ENCODE measurements around the gene MMP8. TPM values are rescaled to one million over a fixed set of nuclear protein-coding genes. Genes with fewer than 3 reads are reported as not detected.

Gene MMP8
- total and polyA plus RNA-seq, 9 of the 15 experiments (the other 6 are each of a cell fraction or from before 2014, with no cell fraction given), result not detected

DNA sequence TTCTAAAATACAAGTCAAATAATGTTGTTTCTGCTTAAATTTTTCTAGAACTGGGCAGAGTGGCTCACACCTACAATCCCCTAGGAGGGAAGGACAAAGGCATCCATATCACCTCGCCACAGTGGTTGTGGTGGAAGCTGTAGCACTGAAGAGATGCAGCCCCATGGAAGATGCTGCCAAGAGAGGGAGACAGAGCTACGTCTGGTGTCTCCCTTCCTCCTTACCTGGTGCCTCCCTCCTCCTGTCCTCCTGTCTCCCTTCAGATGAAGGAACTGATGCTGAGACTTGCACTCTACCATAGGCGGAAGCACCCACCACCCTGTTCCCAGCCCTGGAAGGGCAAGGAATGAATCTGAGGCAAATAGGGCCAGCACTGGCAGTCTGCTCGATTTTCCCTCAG is 41.5 kb downstream of the MMP8 start:
- H2AFZ ChIP-seq (ENCODE audit: low read depth, low read length), result no peak overlapping the region
- H4K20me1 ChIP-seq (replicated peaks; ENCODE audit: control insufficient read depth, insufficient read depth, low read length), result no peaks in the 10 kb centered on the region
- no peak overlapping the region for H3K4me2 ChIP-seq (ENCODE audit: insufficient read depth, low read length)
- no peaks in the 10 kb centered on the region for H3K4me1 ChIP-seq (replicated peaks in 1 of 2; ENCODE audit: control insufficient read depth in 2 of 2, insufficient read depth in 2 of 2, low read length in 2 of 2)
- no peak for TF ChIP-seq THRAP3 (IDR thresholded peaks at IDR 0.05; ENCODE audit: borderline replicate concordance)
- no peak for TF ChIP-seq CBX5 (IDR thresholded peaks at IDR 0.05; ENCODE audit: borderline replicate concordance, low read depth)
- no peak for TF ChIP-seq MCM2 (IDR thresholded peaks at IDR 0.05; ENCODE audit: low read depth)
- TF ChIP-seq SIN3B (IDR thresholded peaks at IDR 0.05; ENCODE audit: low read depth), result no peak
- no peak for TF ChIP-seq PCBP2 (IDR thresholded peaks at IDR 0.05; ENCODE audit: low read depth, low read length, poor library complexity, severe bottlenecking)
- no peak for TF ChIP-seq TGIF2 (CRISPR knock-in tag; IDR thresholded peaks at IDR 0.05)
- TF ChIP-seq, protein P1, sequence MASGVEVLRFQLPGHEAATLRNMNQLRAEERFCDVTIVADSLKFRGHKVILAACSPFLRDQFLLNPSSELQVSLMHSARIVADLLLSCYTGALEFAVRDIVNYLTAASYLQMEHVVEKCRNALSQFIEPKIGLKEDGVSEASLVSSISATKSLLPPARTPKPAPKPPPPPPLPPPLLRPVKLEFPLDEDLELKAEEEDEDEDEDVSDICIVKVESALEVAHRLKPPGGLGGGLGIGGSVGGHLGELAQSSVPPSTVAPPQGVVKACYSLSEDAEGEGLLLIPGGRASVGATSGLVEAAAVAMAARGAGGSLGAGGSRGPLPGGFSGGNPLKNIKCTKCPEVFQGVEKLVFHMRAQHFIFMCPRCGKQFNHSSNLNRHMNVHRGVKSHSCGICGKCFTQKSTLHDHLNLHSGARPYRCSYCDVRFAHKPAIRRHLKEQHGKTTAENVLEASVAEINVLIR (CRISPR knock-in tag; IDR thresholded peaks at IDR 0.05), result no peak
- no peaks in the 10 kb centered on the region for H3K27me3 ChIP-seq (ENCODE audit: control insufficient read depth in 2 of 2, insufficient read depth in 2 of 2, low read length in 2 of 2)
- H3K79me2 ChIP-seq (ENCODE audit: control insufficient read depth, insufficient read depth, low read length), result no peaks in the 10 kb centered on the region
- H3K9me1 ChIP-seq (ENCODE audit: control insufficient read depth, insufficient read depth, low read length), result no peaks in the 10 kb centered on the region
- in situ Hi-C loops (cut with MboI) (no loop called here), intact Hi-C loops (cut with micrococcal nuclease) (no loop called here)
- ChIA-PET CTCF (ENCODE audit: low intra/inter-chr PET ratio) (no interaction called here), POLR2A (interaction anchor here (1.2 kb wide), 1 partner anchor 70 kb away, joined by 5 read pairs; no protein-coding TSS in a partner anchor)
- FAIRE-seq, result no peak
- no peak overlapping the region for H3K9ac ChIP-seq (ENCODE audit: insufficient read depth in 1 of 2, low read depth in 2 of 2, low read length in 2 of 2)
- H3K27ac ChIP-seq (ENCODE audit: extremely low read depth, low read depth, low read length), result no peak overlapping the region
- no peak; the same call in 2 of the 3 replicates for ATAC-seq
- BruUV-seq (replicated peaks), result no TSS peak
- no peak for DNase-seq (ENCODE audit: extremely low read depth in 1 of 4, low spot score in 3 of 4)
- no peaks in the 10 kb centered on the region for H3K9me3 ChIP-seq (replicated peaks; ENCODE audit: control insufficient read depth, insufficient read depth, low read depth, low read length)
- no peak overlapping the region for H3K4me3 ChIP-seq
- H3K36me3 ChIP-seq (ENCODE audit: control insufficient read depth, insufficient read depth, low read length), result no peaks in the 10 kb centered on the region
- WGBS (ENCODE audit: insufficient coverage, low coverage, missing lambda C conversion rate), result 0% methylated on average over 4 of the region's 4 CpGs

All from K562 (cell line).